Esophagus squamous epithelium (tissue), 5 donors: Measurements from ENCODE around the gene TSHZ2. TPM values are rescaled to one million over a fixed set of nuclear protein-coding genes. Genes with fewer than 3 reads are reported as not detected.

Experiments used
- DNase-seq: peaks from one replicate; lab custom pipeline; 2025; lab: John Stamatoyannopoulos, UW
- H3K27ac ChIP-seq, 4 donors: fragments of 200-600 bp; sonication (generic); one replicate each; pipeline ENCODE4 v1.5.1; 2016 to 2019; ENCODE audit warnings: mild to moderate bottlenecking in 1 of 4
- H3K27me3 ChIP-seq, 4 donors: fragments of 200-600 bp; sonication (generic); 1 replicate in 3 of 4; 2 replicates in 1 of 4; pipeline versions ENCODE4 v1.5.1 to v1.6.0; 2017 to 2021; ENCODE audit warnings: antibody characterized with exemption in 1 of 4
- H3K36me3 ChIP-seq, 3 donors: fragments of 200-600 bp; sonication (generic); one replicate each; pipeline ENCODE4 v1.5.1; 2016 to 2019
- H3K4me1 ChIP-seq, 3 donors: fragments of 200-600 bp; sonication (generic); one replicate each; pipeline ENCODE4 v1.5.1; 2017 to 2019
- H3K4me3 ChIP-seq, 4 donors: fragments of 200-600 bp; sonication (generic); 1 replicate in 3 of 4; 2 replicates in 1 of 4; pipeline ENCODE4 v1.5.1; 2016 to 2019; ENCODE audit warnings: mild to moderate bottlenecking in 2 of 4, moderate library complexity in 1 of 4
- H3K9me3 ChIP-seq, 3 donors: fragments of 200-600 bp; sonication (generic); one replicate each; pipeline ENCODE4 v1.5.1; 2016 to 2019
- CTCF ChIP-seq, 6 experiments: fragments of 450-650 bp in 4 of 6; fragments of 200-600 bp in 2 of 6; sonication (generic) in 2 of 6; IDR thresholded peaks; one replicate each; pipeline ENCODE4 v1.5.1; 2016 to 2019; ENCODE audit warnings: antibody characterized with exemption in 6 of 6, mild to moderate bottlenecking in 4 of 6, moderate library complexity in 4 of 6
- POLR2A ChIP-seq, 4 donors: fragments of 450-650 bp; IDR thresholded peaks; one replicate each; pipeline ENCODE4 v1.6.1; 2017; ENCODE audit warnings: antibody characterized with exemption in 4 of 4, mild to moderate bottlenecking in 4 of 4, moderate library complexity in 3 of 4
- WGBS, 2 donors: methylation state at CpG; one replicate each; pipeline ENCODE4 v1.1.5; 2018; 5-methylcytosine and 5-hydroxymethylcytosine counted together
- intact Hi-C: fragments of 100-400 bp; cut with DNase I; formaldehyde crosslinking; loops from one replicate; pipeline ENCODE4 v1.15.0; 2022
- total RNA-seq, 4 donors: library from RNA; depleted of rRNA; stranded (reverse); fragments of >200 nt; gene quantifications; one replicate each; pipeline ENCODE4 v1.1.0, GENCODE V29; 2016
- donor health status: DM: yes; HTN: yes; CAD: no.

The TSHZ2 gene
- total RNA-seq, 4 donors from 2014 or later: 4.7 to 22.0 (median 12.9) TPM

- Histone ChIP-seq H3K27me3 (peaks cover 0 to 51% (median 0%) of the 10 kb centered on the region in 4 donors), H3K36me3 (no peaks in the 10 kb centered on the region), H3K27ac (no peak overlapping the region), H3K9me3 (no peaks in the 10 kb centered on the region), H3K4me1 (no peaks in the 10 kb centered on the region), H3K4me3 (no peak overlapping the region)
- no peak for TF ChIP-seq CTCF (IDR thresholded peaks at IDR 0.05)
- no peak for TF ChIP-seq POLR2A (IDR thresholded peaks at IDR 0.05)
- DNase-seq: no peak
- 77 to 100% methylated on average over 2 of the region's 2 CpGs for WGBS, 2 donors
- intact Hi-C loops: no loop called here
These were observed 219.8 kb downstream of the TSHZ2 start for GRCh38 chr20:53191957-53192356.

GRCh38 chr20:53194306-53195290 lies 222.4 kb downstream of the TSHZ2 start:
- H3K27me3 ChIP-seq: peaks cover 0 to 68% (median 0%) of the 10 kb centered on the region in 4 donors
- H3K27ac ChIP-seq: no peak overlapping the region
- H3K9me3 ChIP-seq: no peaks in the 10 kb centered on the region
- TF ChIP-seq POLR2A (IDR thresholded peaks at IDR 0.05): no peak
- no peak for TF ChIP-seq CTCF (IDR thresholded peaks at IDR 0.05)
- WGBS, 2 donors: 74 to 78% methylated on average over 8 to 11 of the region's 11 CpGs
- H3K4me1 ChIP-seq: no peaks in the 10 kb centered on the region
- no peaks in the 10 kb centered on the region for H3K36me3 ChIP-seq
- intact Hi-C loops: no loop called here
- no peak for DNase-seq
- no peak overlapping the region for H3K4me3 ChIP-seq

- no peaks in the 10 kb centered on the region for H3K9me3 ChIP-seq
- TF ChIP-seq CTCF (IDR thresholded peaks at IDR 0.05): no peak
- no peak for TF ChIP-seq POLR2A (IDR thresholded peaks at IDR 0.05)
- peaks cover 0 to 82% (median 0%) of the 10 kb centered on the region in 4 donors for H3K27me3 ChIP-seq
- DNase-seq: no peak
- H3K36me3 ChIP-seq: no peaks in the 10 kb centered on the region
- H3K4me1 ChIP-seq: no peaks in the 10 kb centered on the region
- intact Hi-C loops: no loop called here
- no peak overlapping the region for H3K4me3 ChIP-seq
- no peak overlapping the region for H3K27ac ChIP-seq
- WGBS, 2 donors: 77 to 82% methylated on average over 16 of the region's 16 CpGs
These were observed 223.9 kb downstream of the TSHZ2 start for GRCh38 chr20:53195876-53196610.

- DNase-seq: no peak
- WGBS, 2 donors: 86 to 96% methylated on average over 6 of the region's 6 CpGs
These were observed 229.4 kb downstream of the TSHZ2 start for GRCh38 chr20:53201588-53201987.

More at GRCh38 chr20:53201588-53201987, 229.4 kb downstream of the TSHZ2 start:
- Histone ChIP-seq H3K4me3 (no peak overlapping the region), H3K9me3 (no peaks in the 10 kb centered on the region), H3K36me3 (no peaks in the 10 kb centered on the region), H3K4me1 (peaks cover 0 to 13% (median 0%) of the 10 kb centered on the region in 3 donors), H3K27me3 (peaks cover 0 to 57% (median 0%) of the 10 kb centered on the region in 4 donors), H3K27ac (no peak overlapping the region)
- intact Hi-C loops: no loop called here
- TF ChIP-seq POLR2A (IDR thresholded peaks at IDR 0.05): no peak
- no peak for TF ChIP-seq CTCF (IDR thresholded peaks at IDR 0.05)
